Renal pelvis (tissue), 4 donors: Measurements from ENCODE around the gene HDGFL2. TPM values are rescaled to one million over a fixed set of nuclear protein-coding genes. Genes with fewer than 3 reads are reported as not detected.
"Not testable (repeated sequence)": the region's sequence is repeated elsewhere in the genome, so short reads cannot be mapped to it uniquely, and the experiment has no call there.

Experiments
- DNase-seq: peaks from one replicate; pipeline ENCODE4 v3.0.0-alpha.2; 2013
- polyA plus RNA-seq, 3 donors: library from polyadenylated mRNA; unstranded; fragments of 120-200 nt; gene quantifications; one replicate each; pipeline ENCODE4 v1.2.1, GENCODE V29; 2013; ENCODE audit not compliant: insufficient read length in 3 of 3

HDGFL2 gene
- polyA plus RNA-seq, 3 donors = 89.2 to 106 (median 90.7) TPM

- DNase-seq = not testable (repeated sequence)
These were observed 55.3 kb downstream of the HDGFL2 start for GRCh38 chr19:4527377-4527776.

DNA sequence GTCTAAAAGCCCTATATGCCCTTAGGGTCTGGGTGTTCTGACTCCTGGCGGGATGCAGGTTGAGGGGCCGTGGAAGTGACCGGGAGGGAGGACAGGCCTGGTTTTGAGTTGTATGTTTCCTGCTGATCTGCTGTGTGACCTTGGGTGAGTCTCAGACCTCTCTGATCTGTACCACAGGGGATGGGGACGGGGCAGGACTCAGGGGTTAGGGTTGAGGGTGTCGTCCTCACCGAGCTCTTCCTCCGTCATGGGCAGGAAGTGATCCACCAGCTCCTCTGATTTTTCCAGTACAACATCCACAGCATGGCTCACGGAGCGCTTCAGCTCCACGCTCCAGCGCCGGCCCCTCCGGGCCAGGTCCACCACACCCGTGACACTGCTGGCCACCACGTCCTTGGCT, 56.7 kb downstream of the HDGFL2 start:
- no peak for DNase-seq

GRCh38 chr19:4529924-4530522, 57.9 kb downstream of the HDGFL2 start:
- DNase-seq = no peak

DNA sequence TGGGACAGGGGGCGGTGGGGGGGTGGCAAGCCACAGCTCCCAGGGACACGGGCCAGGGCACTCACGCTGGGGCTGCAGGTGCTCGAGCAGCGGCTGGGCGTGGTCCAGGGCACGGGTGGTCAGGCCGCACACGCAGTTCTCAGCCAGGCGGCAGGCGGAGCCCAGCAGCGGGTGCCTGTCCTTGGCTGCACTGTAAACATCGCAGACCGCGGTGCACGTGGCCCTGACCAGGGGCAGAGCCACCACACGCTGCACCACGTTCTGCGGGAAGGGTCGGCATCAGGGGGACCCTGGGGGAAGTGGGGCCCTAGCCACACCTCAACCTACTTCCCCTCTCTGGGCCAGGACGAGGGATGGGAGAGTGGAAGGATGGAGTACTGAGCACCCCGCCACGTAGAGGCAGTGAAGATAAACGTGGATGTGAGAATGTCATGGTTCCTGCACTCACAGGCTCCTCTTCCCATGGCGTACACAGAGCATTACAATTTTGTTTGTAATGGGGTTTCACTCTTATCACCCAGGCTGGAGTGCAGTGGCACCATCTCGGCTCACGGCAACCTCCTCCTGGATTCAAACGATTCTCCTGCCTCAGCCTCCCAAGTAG, 59.6 kb downstream of the HDGFL2 start:
- no peak for DNase-seq

DNA sequence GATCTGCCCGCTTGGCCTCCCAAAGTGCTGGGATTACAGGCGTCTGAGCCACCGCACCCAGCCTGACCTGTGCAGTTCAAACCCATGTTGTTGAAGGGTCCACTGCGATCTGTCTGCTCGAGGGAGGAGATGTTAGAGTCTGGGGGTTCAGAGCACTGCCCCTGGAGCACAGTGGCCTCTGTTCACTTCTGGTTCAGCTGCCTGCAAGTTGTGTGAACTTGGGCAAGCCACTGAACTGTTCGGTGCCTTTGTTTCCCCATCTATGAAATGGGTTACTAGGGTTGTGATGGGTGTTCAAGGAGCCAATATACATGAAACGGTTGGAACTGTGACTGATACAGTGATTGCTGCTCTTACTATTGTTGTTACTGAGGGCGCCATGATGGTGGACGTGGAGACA, 61.2 kb downstream of the HDGFL2 start:
- DNase-seq = no peak

DNA sequence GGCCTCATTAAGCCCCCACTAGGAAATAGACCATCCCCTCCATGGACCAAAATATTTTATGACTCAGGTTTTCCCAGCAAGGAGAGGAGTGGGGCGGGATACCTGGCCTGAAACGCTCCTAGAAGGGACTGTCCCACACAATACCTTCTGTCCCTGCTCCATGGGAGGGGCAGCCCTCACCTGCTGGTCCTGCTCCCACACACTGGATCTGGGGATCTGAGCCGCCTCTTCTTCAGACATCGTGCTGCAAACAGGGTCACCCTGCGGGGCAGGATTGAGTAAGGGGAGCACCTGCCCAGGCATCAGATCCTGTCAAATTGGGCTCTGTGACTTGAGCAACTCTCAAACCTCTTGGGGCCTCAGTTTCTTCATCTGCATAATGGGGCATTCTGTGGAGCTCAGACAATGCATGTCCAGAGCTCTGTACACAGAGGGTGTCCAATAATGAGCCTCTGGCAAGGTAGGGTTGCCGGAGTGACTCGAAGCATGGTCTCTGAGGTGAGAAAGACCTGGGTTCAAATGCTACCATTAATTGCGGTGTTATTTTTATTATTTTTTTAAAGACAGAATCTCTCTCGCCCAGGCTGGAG, 61.8 kb downstream of the HDGFL2 start:
- DNase-seq = no peak

DNA sequence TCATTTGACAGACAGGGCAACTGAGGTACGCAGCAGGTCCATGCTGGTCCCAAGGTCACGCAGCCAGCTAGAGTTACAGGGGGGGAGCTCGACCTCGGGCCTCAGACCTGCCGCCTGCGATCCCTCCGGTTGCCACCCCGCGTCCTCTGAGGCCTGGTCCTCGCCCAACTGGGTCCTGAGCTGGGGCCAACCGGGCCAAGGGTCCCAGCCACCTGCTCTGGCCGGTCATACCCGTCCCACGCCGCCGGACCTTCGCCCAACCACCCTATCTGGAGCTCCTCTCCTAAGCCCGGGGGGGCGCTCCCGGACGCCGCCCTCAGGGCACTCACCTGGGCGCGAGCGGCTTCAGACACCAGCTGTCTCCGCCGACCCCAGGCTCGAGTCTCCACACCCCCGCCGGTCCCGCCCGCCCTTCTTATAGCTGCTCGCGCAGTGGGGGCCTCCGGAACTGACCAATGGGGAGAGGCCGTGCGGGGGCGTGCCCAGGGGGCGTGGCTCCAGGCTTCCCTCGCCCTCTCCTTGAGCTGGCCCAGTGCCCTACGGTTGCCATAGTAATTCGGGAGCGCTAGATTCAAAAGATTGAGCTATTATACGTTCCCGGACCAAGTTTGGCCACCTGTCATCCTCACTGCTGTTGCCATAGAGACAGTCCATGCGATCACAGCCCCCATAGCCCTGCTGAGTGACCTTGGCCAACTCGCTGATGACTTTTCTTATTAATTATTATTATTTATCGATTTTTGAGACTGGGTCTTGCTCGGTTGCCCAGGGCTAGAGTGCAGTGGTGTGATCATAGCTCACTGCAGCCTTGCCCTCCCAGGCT, 63.0 kb downstream of the HDGFL2 start, which contains the start of gene PLIN5:
TSS of gene PLIN5 (minus strand) at position 389 of the 823 bp plus-strand sequence. CDS start 1,150 bp downstream, outside the sequence.
- DNase-seq = peak; percentile 82

DNA sequence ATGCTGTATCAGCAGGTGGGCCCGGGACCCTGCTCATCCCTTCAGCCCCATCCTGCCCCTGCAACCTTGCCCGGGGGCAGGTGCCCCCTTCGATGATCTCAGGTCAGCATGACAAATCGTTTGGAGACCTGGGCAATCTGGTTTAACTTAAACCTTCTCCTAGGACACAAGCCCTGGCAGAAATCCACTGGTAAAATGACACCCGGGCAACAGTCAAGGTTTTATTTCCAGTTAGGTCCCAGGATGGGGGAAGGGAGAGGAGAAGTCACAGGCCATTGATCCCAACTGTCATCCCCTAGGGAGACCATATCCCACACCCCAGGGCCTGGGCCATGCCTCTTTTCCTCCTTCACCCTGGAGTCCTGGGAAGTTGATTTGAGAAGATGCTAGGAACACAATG, 64.7 kb downstream of the HDGFL2 start:
- peak; percentile 40 for DNase-seq

GRCh38 chr19:4537953-4538600, 66.0 kb downstream of the HDGFL2 start:
- DNase-seq = no peak

DNA sequence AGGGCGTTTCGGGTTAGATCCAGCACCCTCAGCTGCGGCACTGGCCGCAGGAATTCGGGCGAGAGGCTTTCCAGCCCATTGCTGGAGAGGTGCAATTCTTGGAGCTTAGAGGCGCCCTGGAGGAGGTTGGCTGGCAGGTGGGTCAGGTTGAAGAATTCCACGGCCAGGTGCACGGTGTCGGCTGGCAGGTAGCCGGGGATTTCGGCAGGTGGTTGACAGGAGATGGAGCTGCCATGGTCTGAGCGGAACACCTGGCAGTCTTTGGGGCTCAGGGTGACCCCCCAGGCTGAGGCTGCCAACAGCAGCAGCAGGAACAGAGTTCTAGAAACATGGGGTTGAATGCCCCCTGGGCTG, 66.5 kb downstream of the HDGFL2 start:
- DNase-seq = no peak

DNA sequence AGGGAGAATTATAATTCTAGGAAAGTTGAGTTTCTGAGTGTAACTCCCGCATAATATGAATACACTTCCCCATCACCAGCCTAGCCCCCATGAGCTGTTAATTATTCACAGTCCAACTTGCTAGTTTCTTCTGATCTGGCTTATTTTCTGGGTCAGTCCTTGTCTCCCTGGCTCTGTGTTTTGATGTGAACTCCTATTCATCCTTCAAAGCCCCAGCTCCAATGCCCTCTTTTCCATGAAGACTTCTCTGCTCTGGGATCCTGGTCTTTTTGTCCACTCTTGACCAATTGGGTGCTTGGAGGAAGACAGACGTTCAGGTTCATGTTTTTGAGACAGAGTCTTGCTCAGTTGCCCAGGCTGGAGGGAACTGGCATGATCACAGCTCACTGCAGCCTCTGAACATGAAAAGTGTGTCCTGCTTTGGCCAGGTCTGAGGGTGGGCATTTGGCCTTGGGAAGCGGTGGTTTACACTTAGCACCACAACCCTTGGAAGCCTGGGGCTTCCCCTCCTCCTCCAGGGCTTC, 67.1 kb downstream of the HDGFL2 start:
- no peak for DNase-seq

GRCh38 chr19:4539693-4540581, 67.8 kb downstream of the HDGFL2 start, which contains the start of gene LRG1:
TSS of gene LRG1 (minus strand) at chr19:4540036. CDS start at chr19:4540013, 23 bp downstream.
- DNase-seq = peak; percentile 43

DNA sequence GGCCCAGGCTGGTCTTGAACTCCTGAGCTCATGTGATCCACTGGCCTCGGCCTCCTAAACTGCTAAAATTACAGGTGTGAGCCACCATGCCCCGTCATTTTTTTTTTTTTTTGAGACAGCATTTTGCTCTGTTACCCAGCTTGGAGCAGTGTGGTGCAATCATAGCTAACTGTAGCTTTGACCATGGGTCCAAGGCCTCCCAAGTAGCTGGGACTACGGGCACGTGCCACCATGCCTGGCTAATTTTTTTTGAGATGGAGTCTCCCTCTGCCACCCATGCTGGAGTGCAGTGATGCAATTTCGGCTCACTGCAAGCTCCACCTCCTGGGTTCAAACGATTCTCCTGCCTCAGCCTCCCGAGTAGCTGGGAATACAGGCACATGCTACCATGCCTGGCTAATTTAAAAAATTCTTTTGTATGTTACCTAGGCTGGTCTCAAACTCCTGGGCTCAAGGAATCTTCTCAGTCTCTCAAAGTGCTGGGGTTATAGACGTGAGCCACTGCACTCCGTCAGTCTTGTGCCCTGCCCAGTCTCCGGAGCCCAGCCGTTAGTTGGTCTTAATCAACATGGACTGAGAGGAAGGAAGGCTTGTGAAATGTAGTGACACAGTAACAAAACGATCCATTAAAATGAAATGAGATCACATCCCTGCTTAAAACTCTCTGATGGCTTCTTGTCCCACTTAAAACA, 69.2 kb downstream of the HDGFL2 start:
- no peak for DNase-seq

DNA sequence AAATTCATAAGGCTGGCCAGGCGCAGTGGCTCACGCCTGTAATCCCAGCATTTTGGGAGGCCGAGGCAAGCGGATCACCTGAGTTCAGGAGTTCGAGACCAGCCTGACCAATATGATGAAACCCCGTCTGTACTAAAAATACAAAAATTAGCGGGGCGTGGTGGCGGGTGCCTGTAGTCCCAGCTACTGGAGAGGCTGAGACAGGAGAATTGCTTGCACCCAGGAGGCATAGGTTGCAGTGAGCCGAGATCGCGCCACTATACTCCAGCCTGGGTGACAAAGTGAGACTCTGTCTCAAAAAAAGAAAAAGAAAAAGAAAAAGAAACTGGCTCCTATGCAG, 69.7 kb downstream of the HDGFL2 start:
- DNase-seq = not testable (repeated sequence)

DNA sequence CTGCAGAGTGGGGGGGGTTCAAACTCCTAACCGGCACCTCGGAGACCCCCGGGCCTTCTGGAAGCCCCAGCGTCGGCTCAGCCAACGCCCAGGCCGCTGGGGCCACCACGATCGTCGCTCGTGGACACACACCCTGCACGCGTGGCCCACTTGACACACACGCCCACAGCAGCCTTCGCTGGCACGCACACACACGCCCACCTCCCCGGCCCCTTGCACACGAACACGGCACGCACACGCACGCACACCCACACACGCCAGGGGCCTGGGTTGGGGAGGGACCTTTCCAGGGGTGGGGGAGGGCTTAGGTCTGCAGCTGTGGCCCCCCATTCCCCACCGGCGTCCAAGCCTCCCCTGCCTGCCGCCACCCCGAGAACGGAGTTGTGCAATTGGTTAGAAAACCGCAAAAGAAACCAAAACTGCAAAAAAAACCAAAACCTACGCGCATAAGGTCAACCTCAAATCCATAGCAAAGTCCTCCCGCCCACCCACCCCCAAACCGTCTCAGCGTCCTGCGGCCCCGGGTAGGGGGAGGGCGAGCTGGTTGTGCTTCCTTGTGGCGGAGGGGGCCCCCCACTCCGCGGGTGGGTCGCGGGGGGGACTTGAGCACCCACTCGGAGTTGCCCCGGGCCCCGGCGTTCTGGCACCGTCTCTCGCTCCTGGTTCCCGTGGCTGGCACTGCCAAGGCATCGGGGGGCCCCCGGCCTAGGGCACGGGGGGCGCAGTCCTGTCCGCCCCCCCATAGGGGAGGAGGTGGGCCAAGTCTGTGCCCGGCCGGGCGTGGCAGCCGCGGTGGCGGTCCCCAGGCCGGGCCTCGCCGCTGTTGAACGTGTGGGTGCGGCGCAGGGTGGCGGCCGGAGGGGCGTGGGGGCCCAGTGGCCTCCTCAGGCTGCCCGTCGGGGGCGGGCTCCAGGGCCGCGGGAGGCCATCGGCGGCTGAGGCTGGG, 71.1 kb downstream of the HDGFL2 start:
- no peak for DNase-seq

DNA sequence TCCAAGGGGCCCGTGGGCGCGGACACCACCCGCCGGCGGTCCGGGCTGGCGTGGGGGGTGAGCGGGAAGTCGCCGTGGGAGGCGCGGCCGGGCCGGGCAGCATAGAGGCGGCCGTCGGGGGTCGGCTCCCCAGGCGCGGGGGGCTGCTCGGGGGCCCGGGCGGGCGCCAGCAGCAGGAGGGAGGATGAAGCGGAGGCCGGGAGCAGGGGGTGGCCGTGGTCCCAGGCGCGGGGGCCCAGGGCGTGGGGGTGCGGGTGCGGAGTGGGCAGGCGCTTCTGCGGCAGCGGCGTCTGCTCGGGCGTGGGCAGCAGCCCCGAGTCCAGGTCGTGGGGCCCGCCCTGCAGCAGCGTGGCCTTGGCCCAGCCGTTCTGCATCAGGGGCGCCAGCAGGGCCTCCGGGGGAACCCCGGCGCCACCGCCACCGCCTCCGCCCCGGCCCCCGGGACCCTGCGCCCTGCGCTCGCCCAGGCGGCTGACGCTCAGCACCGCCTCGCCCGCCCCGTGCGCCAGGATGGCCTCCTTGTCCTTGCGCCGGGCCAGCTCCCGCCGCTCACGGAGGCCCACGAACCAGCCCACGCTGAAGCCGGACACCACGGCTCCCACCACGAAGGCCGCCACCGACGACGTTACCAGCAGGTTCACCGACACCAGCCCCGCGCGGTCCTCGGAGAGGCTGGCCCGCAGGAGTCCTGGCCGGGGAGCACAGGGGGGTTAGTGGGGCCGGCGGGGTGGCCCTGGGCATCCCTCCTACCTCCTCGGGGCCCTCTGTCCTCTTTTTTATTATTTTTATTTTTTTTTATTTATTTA, 71.9 kb downstream of the HDGFL2 start:
- no peak for DNase-seq

DNA sequence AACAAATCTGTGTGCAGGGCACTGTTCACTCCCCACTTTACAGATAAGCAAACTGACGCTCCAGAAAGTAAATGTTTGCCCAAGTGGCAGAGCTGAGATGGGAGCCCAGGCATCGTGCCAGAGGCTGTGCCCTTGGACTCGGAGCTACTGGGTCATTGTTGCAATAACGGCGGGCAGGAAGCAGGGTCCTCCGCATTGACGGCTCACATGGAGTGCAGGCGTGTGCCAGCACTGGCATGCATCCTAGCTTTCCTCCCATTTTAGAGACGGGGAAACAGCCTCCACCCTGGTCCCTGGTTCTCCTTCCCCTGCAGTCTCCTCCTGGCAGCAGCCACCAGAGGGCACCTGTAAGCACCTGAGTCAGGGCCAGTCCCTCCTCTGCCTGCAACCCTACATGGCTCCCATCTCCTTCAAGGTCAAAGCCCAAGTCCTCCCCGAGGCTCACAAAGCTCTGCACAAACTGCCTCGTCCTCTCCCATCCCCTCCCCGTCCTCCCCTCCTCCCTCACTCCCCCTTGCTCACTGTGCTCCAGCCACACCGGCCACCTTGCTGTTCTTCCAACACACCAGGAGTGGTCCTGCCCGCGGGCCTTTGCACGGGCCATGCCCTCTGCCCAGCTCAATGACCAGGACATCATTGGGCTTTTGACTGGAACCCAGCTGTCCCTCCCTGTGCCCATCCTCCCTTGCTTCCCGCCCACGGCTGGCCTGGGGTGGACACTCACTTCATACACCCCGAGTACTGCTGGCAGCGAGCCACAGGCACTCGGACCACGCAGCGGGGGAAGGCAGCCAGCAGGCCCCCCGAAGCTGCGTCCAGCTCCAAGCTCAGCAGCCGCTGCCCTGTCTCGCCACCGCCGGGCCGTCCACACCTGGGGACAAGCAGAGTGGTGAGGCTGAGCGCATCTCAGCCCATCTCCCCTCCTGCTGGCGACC, 75.5 kb downstream of the HDGFL2 start:
- no peak for DNase-seq
